Measurements from ENCODE around the gene ANTXR1. TPM values are rescaled to one million over a fixed set of nuclear protein-coding genes. Genes with fewer than 3 reads are reported as not detected.

Gene ANTXR1
- total and polyA plus RNA-seq, 2 of the 8 experiments (the other 6 are each of a cell fraction or from before 2014, with no cell fraction given): 15.8 to 44.3 TPM

DNA sequence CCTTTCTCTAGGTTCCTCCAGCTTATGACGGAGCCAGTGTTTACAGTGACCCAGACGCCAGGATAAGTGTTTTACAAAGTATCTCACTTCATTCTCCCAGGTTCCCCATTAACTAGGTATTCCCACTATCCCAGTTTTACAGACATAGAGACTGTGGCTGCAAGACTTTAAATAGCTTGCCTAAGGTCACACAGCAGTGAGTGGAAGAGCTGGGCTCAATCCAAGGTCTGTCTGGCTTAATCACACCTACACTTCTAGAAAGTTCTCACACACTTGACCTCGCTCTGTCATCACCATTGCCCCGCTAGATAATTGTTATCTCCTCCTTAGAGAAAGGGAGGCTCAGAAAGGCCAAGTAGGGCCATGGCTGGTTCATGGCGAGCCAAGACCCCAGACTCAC lies 110.2 kb downstream of the ANTXR1 start:
- Histone ChIP-seq H2AK5ac (ENCODE audit: low read depth, low read length) (no peak overlapping the region), H3K23me2 (ENCODE audit: low read depth, low read length) (no peaks in the 10 kb centered on the region), H3K79me1 (ENCODE audit: low read depth, low read length) (no peaks in the 10 kb centered on the region), H4K5ac (ENCODE audit: insufficient read length, low read depth, low read length) (no peak overlapping the region), H3K23ac (ENCODE audit: insufficient read length) (no peak overlapping the region), H3K79me2 (ENCODE audit: control insufficient read depth in 1 of 2, insufficient read depth in 2 of 2, low read length in 2 of 2) (no peaks in the 10 kb centered on the region), H3K4me2 (ENCODE audit: insufficient read depth in 1 of 2, low read depth in 2 of 2, low read length in 2 of 2) (no peak overlapping the region), H3K4ac (replicated peaks; ENCODE audit: insufficient read length, low read depth, low read length) (no peak overlapping the region), H3K27ac (ENCODE audit: low read depth, low read length) (no peak overlapping the region), H2BK5ac (ENCODE audit: low read depth, low read length) (no peak overlapping the region), H4K20me1 (replicated peaks in 1 of 2; ENCODE audit: control insufficient read depth in 1 of 2, insufficient read depth in 2 of 2, low read length in 2 of 2) (no peaks in the 10 kb centered on the region), H3K4me3 (ENCODE audit: extremely low read depth in 1 of 4, insufficient read depth in 2 of 4, low read depth in 3 of 4, low read length in 4 of 4) (no peak overlapping the region), H2BK12ac (ENCODE audit: low read depth, low read length) (no peak overlapping the region), H2AFZ (ENCODE audit: low read length) (no peak overlapping the region), H3K56ac (replicated peaks; ENCODE audit: insufficient read length, low read depth, low read length) (no peak overlapping the region), H2BK120ac (replicated peaks; ENCODE audit: low read depth, low read length) (no peak overlapping the region), H3K14ac (ENCODE audit: insufficient read length) (no peak overlapping the region), H3K9me3 (ENCODE audit: insufficient read depth in 2 of 2, low read depth in 1 of 2, low read length in 1 of 2) (no peaks in the 10 kb centered on the region), H3K18ac (ENCODE audit: extremely low read depth, low read length) (no peak overlapping the region), H3K4me1 (replicated peaks in 1 of 4; ENCODE audit: control insufficient read depth in 3 of 4, insufficient read depth in 4 of 4, low read length in 3 of 4) (peaks cover 0 to 6% (median 0%) of the 10 kb centered on the region in 4 experiments; a peak in 1 of 7 replicates), H2BK20ac (ENCODE audit: low read length) (no peak overlapping the region), H3K9ac (replicated peaks in 1 of 4; ENCODE audit: extremely low read depth in 1 of 4, low read depth in 3 of 4, low read length in 3 of 4) (no peak overlapping the region), H3K27me3 (replicated peaks in 1 of 4; ENCODE audit: control insufficient read depth in 3 of 4, extremely low read depth in 1 of 4, insufficient read depth in 3 of 4, low read length in 3 of 4) (no peaks in the 10 kb centered on the region; a peak in 1 of 7 replicates), H2BK15ac (ENCODE audit: low read length) (no peak overlapping the region), H4K91ac (replicated peaks; ENCODE audit: insufficient read length, low read length) (no peak overlapping the region), H3K36me3 (ENCODE audit: control insufficient read depth in 2 of 4, insufficient read depth in 4 of 4, low read length in 3 of 4) (peaks cover 0 to 8% (median 2%) of the 10 kb centered on the region in 4 experiments; a peak in 2 of 8 replicates), H4K8ac (ENCODE audit: extremely low read depth, insufficient read depth, low read length) (no peak overlapping the region)
- no peak for DNase-seq (ENCODE audit: low read depth in 1 of 2, low spot score in 2 of 2)
- POLR2A ChIA-PET (ENCODE audit: partially characterized antibody): no interaction called here
- CTCF ChIA-PET (ENCODE audit: partially characterized antibody): no interaction called here
- FAIRE-seq: no peak
- 93% methylated on average over 5 of the region's 5 CpGs; no CpG with 5 or more reads in 1 of the 2 experiments for WGBS, 2 experiments (ENCODE audit: extremely low coverage in 1 of 2, insufficient coverage in 1 of 2, insufficient read length in 1 of 2, insufficient replicate concordance in 2 of 2, low coverage in 1 of 2, low lambda C conversion rate in 2 of 2, missing lambda C conversion rate in 1 of 2)
- TF ChIP-seq SRF (IDR thresholded peaks at IDR 0.05; ENCODE audit: low read depth, low read length) (no peak), BACH1 (IDR thresholded peaks at IDR 0.05; ENCODE audit: low read length) (no peak), RBBP5 (IDR thresholded peaks at IDR 0.05; ENCODE audit: borderline replicate concordance, low read depth, low read length) (no peak), GABPA (IDR thresholded peaks at IDR 0.05; ENCODE audit: borderline replicate concordance, insufficient read depth, low read length) (no peak), PHF8 (conservative IDR thresholded peaks at IDR 0.05; ENCODE audit: low read depth, low read length) (no peak), TCF12 (IDR thresholded peaks at IDR 0.05; ENCODE audit: low read depth, low read length) (no peak), USF2 (IDR thresholded peaks at IDR 0.05; ENCODE audit: low read length) (no peak), BRCA1 (IDR thresholded peaks at IDR 0.05; ENCODE audit: low read depth, low read length) (no peak), BCL11A (IDR thresholded peaks at IDR 0.05; ENCODE audit: low read depth in 2 of 2, low read length in 2 of 2) (no peak), E2F6 (IDR thresholded peaks at IDR 0.05) (no peak), CEBPB (IDR thresholded peaks at IDR 0.05; ENCODE audit: low read depth, low read length) (no peak), NANOG (IDR thresholded peaks at IDR 0.05; ENCODE audit: insufficient read depth, low read depth, low read length, poor library complexity, severe bottlenecking) (no peak), CBX5 (IDR thresholded peaks at IDR 0.05; ENCODE audit: low read depth, low read length) (no peak)

Measured in H1 (cell line).